ENCODE results near the gene L3MBTL3. TPM values are rescaled to one million over a fixed set of nuclear protein-coding genes. Genes with fewer than 3 reads are reported as not detected.

Gene L3MBTL3
- total and polyA plus RNA-seq, 2 experiments from 2014 or later, result 4.2 to 4.9 TPM

DNA sequence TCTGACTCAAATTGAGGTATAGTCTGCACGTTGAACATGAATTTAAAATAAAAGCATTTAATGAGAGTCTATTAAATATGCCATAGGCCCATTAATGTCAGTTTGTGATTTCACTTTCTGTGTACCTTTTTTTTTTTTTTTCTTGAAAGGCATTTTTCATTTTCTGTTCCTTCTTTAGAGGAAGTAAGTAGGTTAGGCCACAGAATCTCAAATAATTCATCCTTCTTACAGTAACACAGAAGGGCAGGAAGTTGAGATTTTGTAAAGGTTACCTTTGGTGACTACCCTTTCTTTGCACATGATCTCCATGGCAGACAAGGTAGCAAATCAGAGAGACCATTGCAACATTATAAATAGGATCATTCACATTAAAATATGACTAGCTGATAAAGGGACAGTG lies 9.6 kb downstream of the L3MBTL3 start:
- no peak overlapping the region for H3K4me3 ChIP-seq
- no peaks in the 10 kb centered on the region for H3K4me1 ChIP-seq (ENCODE audit: low read depth)
- no peaks in the 10 kb centered on the region for H3K9me3 ChIP-seq (ENCODE audit: low read depth)
- TF ChIP-seq, protein P1, sequence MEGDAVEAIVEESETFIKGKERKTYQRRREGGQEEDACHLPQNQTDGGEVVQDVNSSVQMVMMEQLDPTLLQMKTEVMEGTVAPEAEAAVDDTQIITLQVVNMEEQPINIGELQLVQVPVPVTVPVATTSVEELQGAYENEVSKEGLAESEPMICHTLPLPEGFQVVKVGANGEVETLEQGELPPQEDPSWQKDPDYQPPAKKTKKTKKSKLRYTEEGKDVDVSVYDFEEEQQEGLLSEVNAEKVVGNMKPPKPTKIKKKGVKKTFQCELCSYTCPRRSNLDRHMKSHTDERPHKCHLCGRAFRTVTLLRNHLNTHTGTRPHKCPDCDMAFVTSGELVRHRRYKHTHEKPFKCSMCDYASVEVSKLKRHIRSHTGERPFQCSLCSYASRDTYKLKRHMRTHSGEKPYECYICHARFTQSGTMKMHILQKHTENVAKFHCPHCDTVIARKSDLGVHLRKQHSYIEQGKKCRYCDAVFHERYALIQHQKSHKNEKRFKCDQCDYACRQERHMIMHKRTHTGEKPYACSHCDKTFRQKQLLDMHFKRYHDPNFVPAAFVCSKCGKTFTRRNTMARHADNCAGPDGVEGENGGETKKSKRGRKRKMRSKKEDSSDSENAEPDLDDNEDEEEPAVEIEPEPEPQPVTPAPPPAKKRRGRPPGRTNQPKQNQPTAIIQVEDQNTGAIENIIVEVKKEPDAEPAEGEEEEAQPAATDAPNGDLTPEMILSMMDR (IDR thresholded peaks at IDR 0.05; ENCODE audit: low read depth, low read length), result no peak
- H3K27me3 ChIP-seq, result no peaks in the 10 kb centered on the region
- DNase-seq (ENCODE audit: low read depth in 1 of 2, low spot score in 1 of 2), result no peak
- H3K36me3 ChIP-seq, result no peaks in the 10 kb centered on the region
- no peak overlapping the region for H3K27ac ChIP-seq

DNA sequence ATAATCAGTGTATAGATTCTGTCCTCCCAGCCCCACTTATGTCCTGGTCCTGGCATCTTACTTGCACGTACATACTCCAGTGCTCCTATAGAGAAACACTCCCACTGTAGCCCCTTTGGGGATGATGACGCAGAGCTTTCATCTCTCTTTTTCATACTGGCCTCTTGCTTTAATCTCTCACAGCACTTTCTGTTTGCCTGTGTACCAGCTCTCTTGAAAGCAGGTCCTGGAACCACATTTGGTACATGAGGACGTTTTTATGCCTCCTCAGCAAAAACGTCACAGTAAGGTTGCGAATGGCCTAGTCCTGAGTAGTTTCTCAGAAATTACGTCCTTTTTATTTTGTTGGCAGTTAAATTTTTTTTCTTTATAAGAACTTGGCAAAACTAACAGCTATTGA lies 10.8 kb downstream of the L3MBTL3 start:
- H3K9me3 ChIP-seq (ENCODE audit: low read depth), result no peaks in the 10 kb centered on the region
- no peaks in the 10 kb centered on the region for H3K36me3 ChIP-seq
- H3K27me3 ChIP-seq, result no peaks in the 10 kb centered on the region
- TF ChIP-seq, protein P1 (IDR thresholded peaks at IDR 0.05; ENCODE audit: low read depth, low read length), result no peak
- H3K27ac ChIP-seq, result no peak overlapping the region
- H3K4me3 ChIP-seq, result no peak overlapping the region
- no peaks in the 10 kb centered on the region for H3K4me1 ChIP-seq (ENCODE audit: low read depth)
- no peak for DNase-seq (ENCODE audit: low read depth in 1 of 2, low spot score in 1 of 2)

DNA sequence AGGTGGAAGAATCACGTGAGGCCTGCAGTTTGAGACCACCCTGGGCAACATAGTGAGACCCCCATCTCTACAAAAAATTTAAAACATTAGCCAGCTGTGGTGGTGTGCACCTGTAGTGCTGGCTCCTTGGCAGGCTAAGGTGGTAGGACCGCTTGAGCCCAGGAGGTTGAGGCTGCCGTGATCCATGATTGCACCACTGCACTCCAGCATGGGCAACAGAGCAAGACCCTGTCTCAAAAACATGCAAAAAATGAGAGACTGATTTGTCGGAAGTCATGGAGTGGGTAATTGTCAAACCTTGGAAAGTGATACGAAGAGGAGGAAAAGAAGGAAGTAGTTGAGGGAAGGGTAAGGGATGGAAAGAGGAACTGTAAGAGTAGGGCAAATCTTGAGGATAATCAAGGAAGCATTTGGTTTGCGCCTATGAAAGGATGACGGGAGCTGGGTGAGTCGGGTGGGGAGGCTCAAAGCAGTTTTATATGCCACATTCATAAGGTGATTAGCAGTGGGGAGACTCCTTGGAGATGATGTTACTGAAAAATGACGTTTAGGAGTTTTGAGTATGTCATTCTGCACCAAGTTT lies 14.5 kb downstream of the L3MBTL3 start:
- DNase-seq (ENCODE audit: low read depth in 1 of 2, low spot score in 1 of 2), result no peak
- Histone ChIP-seq H3K9me3 (ENCODE audit: low read depth) (no peaks in the 10 kb centered on the region), H3K27me3 (no peaks in the 10 kb centered on the region), H3K4me3 (no peak overlapping the region), H3K36me3 (no peaks in the 10 kb centered on the region), H3K4me1 (ENCODE audit: low read depth) (peaks cover 4% of the 10 kb centered on the region), H3K27ac (no peak overlapping the region)
- TF ChIP-seq, protein P1 (IDR thresholded peaks at IDR 0.05; ENCODE audit: low read depth, low read length), result no peak

DNA sequence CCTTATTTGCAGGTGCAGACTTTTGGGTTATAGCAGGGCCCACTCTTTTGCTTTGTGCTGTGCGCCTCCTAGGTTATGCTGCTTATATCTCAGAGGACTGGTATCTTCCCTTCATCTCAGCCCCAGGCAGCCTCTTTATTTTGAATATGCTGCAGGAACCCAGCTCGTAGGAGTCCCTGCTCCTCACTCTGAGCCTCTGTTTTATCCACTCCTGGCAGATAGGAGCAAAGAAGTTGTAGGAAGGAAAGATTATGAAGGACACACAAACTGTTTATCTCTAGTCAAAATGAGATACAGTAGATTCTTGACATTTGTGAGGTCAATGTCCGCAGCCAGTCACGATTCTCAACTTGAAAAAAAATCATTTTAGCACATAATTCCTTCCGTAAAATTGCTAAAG lies 15.6 kb downstream of the L3MBTL3 start:
- H3K9me3 ChIP-seq (ENCODE audit: low read depth), result no peaks in the 10 kb centered on the region
- H3K4me3 ChIP-seq, result no peak overlapping the region
- peak in 1 of 2 donors; percentile 15 for DNase-seq (ENCODE audit: low read depth in 1 of 2, low spot score in 1 of 2)
- no peak overlapping the region for H3K27ac ChIP-seq
- H3K27me3 ChIP-seq, result no peaks in the 10 kb centered on the region
- peaks cover 4% of the 10 kb centered on the region for H3K4me1 ChIP-seq (ENCODE audit: low read depth)
- H3K36me3 ChIP-seq, result no peaks in the 10 kb centered on the region
- TF ChIP-seq, protein P1 (IDR thresholded peaks at IDR 0.05; ENCODE audit: low read depth, low read length), result no peak

DNA sequence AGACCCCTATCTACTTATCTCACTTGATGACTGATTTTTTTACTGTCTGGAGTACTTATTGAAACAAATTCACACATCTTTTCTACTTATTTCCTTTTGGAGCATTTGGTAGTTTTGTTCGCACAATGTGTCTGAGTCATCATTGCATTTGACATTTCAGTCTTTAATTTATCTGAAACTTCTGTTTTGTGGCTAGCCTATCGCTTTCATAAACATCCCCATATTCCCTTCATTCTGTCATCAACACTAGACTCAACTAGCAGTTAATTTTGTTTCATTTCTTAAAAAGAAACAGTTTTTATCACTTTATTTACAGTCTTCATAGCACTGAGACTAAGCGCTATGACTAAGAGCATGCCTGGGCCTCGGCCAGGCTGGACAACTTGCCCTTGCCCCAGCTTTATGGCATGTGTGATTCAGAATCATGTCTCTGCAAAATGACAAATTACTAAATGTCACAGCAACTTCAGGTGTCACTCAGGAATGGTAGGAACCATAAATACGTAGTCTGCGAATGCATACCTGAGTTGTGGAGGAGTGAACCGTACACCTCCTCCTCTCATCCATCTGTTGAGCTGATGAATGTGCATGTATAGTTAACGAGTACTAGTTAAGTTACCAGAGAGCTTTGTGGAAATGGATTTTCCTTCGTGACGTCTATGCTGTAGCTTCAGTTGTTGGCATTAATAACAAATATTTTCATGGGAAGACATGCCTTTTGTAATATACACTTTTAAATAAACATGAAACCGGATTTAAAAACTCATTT lies 16.2 kb downstream of the L3MBTL3 start:
- Histone ChIP-seq H3K9me3 (ENCODE audit: low read depth) (no peaks in the 10 kb centered on the region), H3K27me3 (no peaks in the 10 kb centered on the region), H3K4me3 (no peak overlapping the region), H3K4me1 (ENCODE audit: low read depth) (peaks cover 4% of the 10 kb centered on the region), H3K36me3 (no peaks in the 10 kb centered on the region), H3K27ac (no peak overlapping the region)
- TF ChIP-seq, protein P1 (IDR thresholded peaks at IDR 0.05; ENCODE audit: low read depth, low read length), result no peak
- DNase-seq (ENCODE audit: low read depth in 1 of 2, low spot score in 1 of 2), result peak in 1 of 2 donors; percentile 79
